Fibroblast of lung (primary cell): ENCODE data around the gene ABCA2. TPM values are rescaled to one million over a fixed set of nuclear protein-coding genes. Genes with fewer than 3 reads are reported as not detected.

Experiments
- DNase-seq, 2 donors: peaks; one replicate each; pipeline versions ENCODE4 v3.0.0 to v3.0.0-alpha.2; 2010; ENCODE audit warnings: low read depth in 2 of 2
- H2AFZ ChIP-seq: 2 replicates; pipeline ENCODE4 v1.5.1; 2012; ENCODE audit warnings: low read length, control low read depth, inconsistent platforms
- H3K27ac ChIP-seq: 2 replicates; pipeline ENCODE4 v1.5.1; 2011; ENCODE audit warnings: low read length, control low read depth; ENCODE audit not compliant: insufficient read depth
- H3K27me3 ChIP-seq: 2 replicates; pipeline ENCODE4 v1.5.1; 2011; ENCODE audit warnings: mild to moderate bottlenecking, low read length; ENCODE audit not compliant: control insufficient read depth, insufficient read depth
- H3K36me3 ChIP-seq: 2 replicates; pipeline ENCODE4 v1.5.1; 2011; ENCODE audit warnings: low read length; ENCODE audit not compliant: control insufficient read depth, insufficient read depth
- H3K4me1 ChIP-seq: 2 replicates; pipeline ENCODE4 v1.5.1; 2011; ENCODE audit warnings: low read length; ENCODE audit not compliant: control insufficient read depth, insufficient read depth; ENCODE audit errors: extremely low read depth
- H3K4me2 ChIP-seq: 2 replicates; pipeline ENCODE4 v1.5.1; 2011; ENCODE audit warnings: low read length, control low read depth; ENCODE audit not compliant: insufficient read depth; ENCODE audit errors: extremely low read depth
- H3K4me3 ChIP-seq, 4 experiments: fragments of 200-600 bp in 1 of 4; sonication (generic) in 1 of 4; replicated peaks in 1 of 4; 2 replicates each; pipeline ENCODE4 v1.5.1; 2011 to 2016; ENCODE audit warnings: low read length in 4 of 4, low read depth in 3 of 4, mild to moderate bottlenecking in 3 of 4, control low read depth in 2 of 4, inconsistent platforms in 1 of 4, mixed read lengths in 1 of 4; ENCODE audit not compliant: insufficient read depth in 1 of 4; ENCODE audit errors: control extremely low read depth in 1 of 4
- H3K79me2 ChIP-seq: 2 replicates; pipeline ENCODE4 v1.5.1; 2012; ENCODE audit warnings: mild to moderate bottlenecking, low read length, inconsistent platforms; ENCODE audit not compliant: control insufficient read depth, insufficient read depth
- H3K9ac ChIP-seq: 2 replicates; pipeline ENCODE4 v1.5.1; 2011; ENCODE audit warnings: mild to moderate bottlenecking, low read length, control low read depth; ENCODE audit not compliant: insufficient read depth
- H3K9me3 ChIP-seq: 2 replicates; pipeline ENCODE4 v1.5.1; 2012; ENCODE audit warnings: low read depth, low read length; ENCODE audit not compliant: control insufficient read depth, insufficient read depth
- H4K20me1 ChIP-seq: 2 replicates; pipeline ENCODE4 v1.5.1; 2011; ENCODE audit warnings: low read length; ENCODE audit not compliant: control insufficient read depth, insufficient read depth; ENCODE audit errors: extremely low read depth
- EZH2 ChIP-seq: IDR thresholded peaks from 2 replicates; pipeline ENCODE4 v1.5.1; 2012; ENCODE audit warnings: low read length, control low read depth, mild to moderate bottlenecking; ENCODE audit errors: missing control alignments
- polyA plus RNA-seq, 2 donors: library from polyadenylated mRNA; depleted of rRNA in 1 of 2; stranded (reverse) in 1 of 2; unstranded in 1 of 2; fragments of >200 nt; gene quantifications; 2 replicates each; pipeline ENCODE4 v1.2.1, GENCODE V29; 2011 to 2012; ENCODE audit warnings: missing spikeins in 1 of 2
- total RNA-seq: library from RNA; depleted of rRNA; stranded (reverse); fragments of >200 nt; gene quantifications from 2 replicates; pipeline ENCODE4 v1.2.1, GENCODE V29; 2014
- TF ChIP-seq, protein P1 (sequence below), 2 donors: IDR thresholded peaks in 1 of 2; conservative IDR thresholded peaks in 1 of 2; 1 replicate in 1 of 2; 2 replicates in 1 of 2; pipeline ENCODE4 v1.5.1; 2011 to 2012; ENCODE audit warnings: low read length in 2 of 2, control low read depth in 1 of 2, inconsistent platforms in 1 of 2, low read depth in 1 of 2, mild to moderate bottlenecking in 1 of 2

The ABCA2 gene
- total and polyA plus RNA-seq, 2 donors (not counting 1 experiment from before 2014, with no cell fraction given) = 8.5 to 21.8 TPM

- H3K9me3 ChIP-seq = no peaks in the 10 kb centered on the region
- no peaks in the 10 kb centered on the region for H3K79me2 ChIP-seq
- peaks cover 12% of the 10 kb centered on the region for H3K36me3 ChIP-seq
- H3K4me1 ChIP-seq = no peaks in the 10 kb centered on the region
- no peak for DNase-seq
- no peak overlapping the region for H3K9ac ChIP-seq
- H3K27ac ChIP-seq = no peak overlapping the region
- H3K27me3 ChIP-seq = no peaks in the 10 kb centered on the region
- H4K20me1 ChIP-seq = no peaks in the 10 kb centered on the region
- no peak overlapping the region for H2AFZ ChIP-seq
- H3K4me2 ChIP-seq = no peak overlapping the region
- H3K4me3 ChIP-seq = no peak overlapping the region
- TF ChIP-seq, protein P1, sequence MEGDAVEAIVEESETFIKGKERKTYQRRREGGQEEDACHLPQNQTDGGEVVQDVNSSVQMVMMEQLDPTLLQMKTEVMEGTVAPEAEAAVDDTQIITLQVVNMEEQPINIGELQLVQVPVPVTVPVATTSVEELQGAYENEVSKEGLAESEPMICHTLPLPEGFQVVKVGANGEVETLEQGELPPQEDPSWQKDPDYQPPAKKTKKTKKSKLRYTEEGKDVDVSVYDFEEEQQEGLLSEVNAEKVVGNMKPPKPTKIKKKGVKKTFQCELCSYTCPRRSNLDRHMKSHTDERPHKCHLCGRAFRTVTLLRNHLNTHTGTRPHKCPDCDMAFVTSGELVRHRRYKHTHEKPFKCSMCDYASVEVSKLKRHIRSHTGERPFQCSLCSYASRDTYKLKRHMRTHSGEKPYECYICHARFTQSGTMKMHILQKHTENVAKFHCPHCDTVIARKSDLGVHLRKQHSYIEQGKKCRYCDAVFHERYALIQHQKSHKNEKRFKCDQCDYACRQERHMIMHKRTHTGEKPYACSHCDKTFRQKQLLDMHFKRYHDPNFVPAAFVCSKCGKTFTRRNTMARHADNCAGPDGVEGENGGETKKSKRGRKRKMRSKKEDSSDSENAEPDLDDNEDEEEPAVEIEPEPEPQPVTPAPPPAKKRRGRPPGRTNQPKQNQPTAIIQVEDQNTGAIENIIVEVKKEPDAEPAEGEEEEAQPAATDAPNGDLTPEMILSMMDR (conservative IDR thresholded peaks at IDR 0.05 in 1 of 2, IDR thresholded peaks at IDR 0.05 in 1 of 2; ENCODE audit: low read depth in 1 of 2, low read length in 2 of 2) = no peak
- TF ChIP-seq EZH2 = no peak
These were observed 12.5 kb downstream of the ABCA2 start for GRCh38 chr9:137015540-137015930.

- no peaks in the 10 kb centered on the region for H3K79me2 ChIP-seq
- H3K4me2 ChIP-seq = no peak overlapping the region
- H3K9ac ChIP-seq = no peak overlapping the region
- H3K4me1 ChIP-seq = no peaks in the 10 kb centered on the region
- TF ChIP-seq, protein P1 (conservative IDR thresholded peaks at IDR 0.05 in 1 of 2, IDR thresholded peaks at IDR 0.05 in 1 of 2; ENCODE audit: low read depth in 1 of 2, low read length in 2 of 2) = no peak
- TF ChIP-seq EZH2 = no peak
- H3K36me3 ChIP-seq = peaks cover 12% of the 10 kb centered on the region
- no peak overlapping the region for H3K27ac ChIP-seq
- H3K27me3 ChIP-seq = no peaks in the 10 kb centered on the region
- no peaks in the 10 kb centered on the region for H3K9me3 ChIP-seq
- no peak overlapping the region for H2AFZ ChIP-seq
- DNase-seq = no peak
- no peak overlapping the region for H3K4me3 ChIP-seq
- H4K20me1 ChIP-seq = no peaks in the 10 kb centered on the region
These were observed 13.1 kb downstream of the ABCA2 start for GRCh38 chr9:137014776-137015539.

DNA sequence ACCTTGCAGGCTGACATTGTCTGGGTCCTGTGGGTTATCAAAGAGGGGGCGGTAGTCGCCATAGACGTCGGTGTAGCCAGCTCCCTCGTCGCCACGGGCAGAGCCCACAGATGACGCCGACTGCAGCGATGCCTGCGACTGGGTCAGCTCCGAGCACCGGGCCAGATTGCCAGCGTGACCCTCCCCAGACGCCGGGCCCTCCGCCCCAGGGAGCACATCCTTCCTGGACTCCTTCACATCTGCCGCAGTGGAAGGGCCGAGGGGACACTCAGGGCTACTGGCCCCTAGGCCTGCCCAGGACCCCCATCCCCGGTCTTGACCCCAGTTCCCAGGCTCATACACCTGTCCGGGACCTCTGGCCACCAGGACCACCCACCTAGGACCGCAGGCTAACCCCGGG is 13.9 kb downstream of the ABCA2 start:
- Histone ChIP-seq H3K4me2 (no peak overlapping the region), H4K20me1 (no peaks in the 10 kb centered on the region), H3K4me1 (no peaks in the 10 kb centered on the region), H3K4me3 (no peak overlapping the region), H3K27me3 (no peaks in the 10 kb centered on the region), H3K27ac (no peak overlapping the region), H3K36me3 (peaks cover 16% of the 10 kb centered on the region), H3K9me3 (no peaks in the 10 kb centered on the region), H3K9ac (no peak overlapping the region), H3K79me2 (no peaks in the 10 kb centered on the region), H2AFZ (no peak overlapping the region)
- TF ChIP-seq, protein P1 (conservative IDR thresholded peaks at IDR 0.05 in 1 of 2, IDR thresholded peaks at IDR 0.05 in 1 of 2; ENCODE audit: low read depth in 1 of 2, low read length in 2 of 2) = no peak
- TF ChIP-seq EZH2 = no peak
- no peak for DNase-seq
